Activated T-cell treated with anti-CD3 and anti-CD28 coated beads, Interleukin-2, amount 50 U/mL, for 72 hours (primary cell): ENCODE measurements around the gene THSD8. TPM values are rescaled to one million over a fixed set of nuclear protein-coding genes. Genes with fewer than 3 reads are reported as not detected.
"Not testable (repeated sequence)": the region's sequence is repeated elsewhere in the genome, so short reads cannot be mapped to it uniquely, and the experiment has no call there.

Source experiments
- ATAC-seq, 2 donors: fragments of 150-1000 bp; cut with Tn5 transposase; replicated peaks in 1 of 2; 2 replicates each; pipeline ENCODE4 v1.10.0; 2021; ENCODE audit warnings: moderate library complexity in 2 of 2, mild to moderate bottlenecking in 1 of 2
- DNase-seq, 2 donors: peaks; one replicate each; pipeline ENCODE4 v3.0.0; 2021 to 2022; ENCODE audit warnings: mixed read lengths in 1 of 2
- H3K27ac Mint-ChIP-seq: one replicate; pipeline ENCODE4 v1.8.0; 2022; ENCODE audit warnings: mild to moderate bottlenecking, moderate library complexity, mixed read lengths
- H3K27me3 Mint-ChIP-seq: one replicate; pipeline ENCODE4 v1.8.0; 2022; ENCODE audit warnings: low read depth, mixed read lengths
- H3K36me3 Mint-ChIP-seq, 2 donors: one replicate each; pipeline ENCODE4 v1.8.0; 2022; ENCODE audit warnings: mixed read lengths in 2 of 2, mild to moderate bottlenecking in 1 of 2; ENCODE audit not compliant: insufficient read depth in 2 of 2
- H3K4me1 Mint-ChIP-seq: one replicate; pipeline ENCODE4 v1.8.0; 2022; ENCODE audit warnings: low read depth, mixed read lengths
- H3K4me3 Mint-ChIP-seq, 2 donors: one replicate each; pipeline ENCODE4 v1.8.0; 2022; ENCODE audit warnings: mild to moderate bottlenecking in 2 of 2, mixed read lengths in 2 of 2, moderate library complexity in 2 of 2
- H3K9me3 Mint-ChIP-seq, 2 donors: one replicate each; pipeline ENCODE4 v1.8.0; 2022; ENCODE audit warnings: mixed read lengths in 2 of 2
- total RNA-seq, 2 donors: library from RNA; stranded (reverse); gene quantifications; one replicate each; pipeline ENCODE4 v1.2.3, GENCODE V29; 2022

THSD8 gene
- total RNA-seq, 2 donors from 2014 or later = 23.7 to 27.1 TPM

GRCh38 chr19:12843999-12844732 is 42.3 kb downstream of the THSD8 start:
- DNase-seq = no peak
- no peak overlapping the region for H3K27ac Mint-ChIP-seq
- peaks cover 63% of the 10 kb centered on the region for H3K27me3 Mint-ChIP-seq

DNA sequence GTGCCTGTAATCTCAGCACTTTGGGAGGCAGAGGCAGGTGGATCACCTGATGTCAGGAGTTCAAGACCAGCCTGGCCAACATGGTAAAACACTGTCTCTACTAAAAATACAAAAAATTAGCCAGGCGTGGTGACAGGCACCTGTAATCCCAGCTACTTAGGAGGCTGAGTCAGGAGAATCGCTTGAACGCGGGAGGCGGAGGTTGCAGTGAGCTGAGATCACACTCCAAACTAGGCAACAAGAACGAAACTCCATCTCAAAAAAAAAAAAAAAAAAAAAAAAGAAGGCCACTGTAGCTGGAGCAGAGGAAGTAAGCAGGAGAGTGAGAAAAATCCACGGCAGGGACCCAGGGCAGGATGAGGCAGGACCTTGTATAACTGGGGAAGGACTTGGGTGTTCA is 44.7 kb downstream of the THSD8 start:
- not testable (repeated sequence) for DNase-seq, H3K36me3 Mint-ChIP-seq, H3K27ac Mint-ChIP-seq, H3K9me3 Mint-ChIP-seq, ATAC-seq
- peaks cover 39% of the 10 kb centered on the region for H3K27me3 Mint-ChIP-seq
- peak overlapping the region in 1 of 2 donors; percentile 3 for H3K4me3 Mint-ChIP-seq
- peaks cover 17% of the 10 kb centered on the region for H3K4me1 Mint-ChIP-seq

More at GRCh38 chr19:12843999-12844732, 42.3 kb downstream of the THSD8 start:
- Mint-ChIP-seq H3K9me3 (no peaks in the 10 kb centered on the region), H3K36me3 (peaks cover 0 to 3% of the 10 kb centered on the region in 2 donors), H3K4me3 (no peak overlapping the region), H3K4me1 (peaks cover 39% of the 10 kb centered on the region)
- ATAC-seq = no peak

- H3K9me3 Mint-ChIP-seq = no peaks in the 10 kb centered on the region
- no peak overlapping the region for H3K27ac Mint-ChIP-seq
- peaks cover 16% of the 10 kb centered on the region for H3K4me1 Mint-ChIP-seq
- peak overlapping the region; percentile 81 to 86 for H3K4me3 Mint-ChIP-seq
- H3K36me3 Mint-ChIP-seq = no peaks in the 10 kb centered on the region
- H3K27me3 Mint-ChIP-seq = peaks cover 30% of the 10 kb centered on the region
- DNase-seq (peak; percentile 91 to 96), ATAC-seq (peak; percentile 97 to 98)
Measured at GRCh38 chr19:12847159-12848139, 45.6 kb downstream of the THSD8 start.

Other genes starting within 250 kb of the THSD8 start
- 10 to 100 TPM; 12.8 to 16.0 TPM for gene ZNF490, start 191.3 kb upstream of the THSD8 start, total RNA-seq
- 10 to 100 TPM; 19.8 to 21.0 TPM for gene ZNF791, start 191.1 kb upstream of the THSD8 start, total RNA-seq
- gene MAN2B1, start 135.3 kb upstream of the THSD8 start, total RNA-seq = 100 to 1,000 TPM in 1 of 2 donors, 10 to 100 TPM in 1; 75.8 to 109 TPM
- gene WDR83, start 135.3 kb upstream of the THSD8 start, total RNA-seq = 10 to 100 TPM; 18.4 to 24.0 TPM
- 100 to 1,000 TPM; 140 to 150 TPM for gene DHPS, start 120.2 kb upstream of the THSD8 start, total RNA-seq
- gene GNG14, start 114.1 kb upstream of the THSD8 start, total RNA-seq = not detected
- 1 to 10 TPM; 3.5 to 6.9 TPM for gene FBXW9, start 105.4 kb upstream of the THSD8 start, total RNA-seq
- gene TNPO2, start 78.1 kb upstream of the THSD8 start, total RNA-seq = 10 to 100 TPM; 62.6 to 73.2 TPM
- gene TRIR, start 67.4 kb upstream of the THSD8 start, total RNA-seq = 100 to 1,000 TPM; 131 to 134 TPM
- 10 to 100 TPM; 42.6 to 43.7 TPM for gene GET3, start 64.6 kb upstream of the THSD8 start, total RNA-seq
- gene BEST2, start 50.3 kb upstream of the THSD8 start, total RNA-seq = not detected
- 10 to 100 TPM; 38.8 to 41.0 TPM for gene HOOK2, start 26.5 kb upstream of the THSD8 start, total RNA-seq
- 100 to 1,000 TPM; 574 to 618 TPM for gene JUNB, start 10.6 kb upstream of the THSD8 start, total RNA-seq
- 100 to 1,000 TPM; 202 to 223 TPM for gene PRDX2, start 269 bp upstream of the THSD8 start, total RNA-seq
- gene RNASEH2A, start 4.5 kb downstream of the THSD8 start, total RNA-seq = 10 to 100 TPM; 29.6 to 31.1 TPM
- not detected for gene RTBDN, start 32.5 kb downstream of the THSD8 start, total RNA-seq
- gene MAST1, start 36.4 kb downstream of the THSD8 start, total RNA-seq = 1 to 10 TPM; 5.8 to 6.0 TPM
- gene DNASE2, start 79.4 kb downstream of the THSD8 start, total RNA-seq = 10 to 100 TPM; 34.5 to 39.1 TPM
- under 1 TPM; 0.19 to 0.58 TPM for gene KLF1, start 85.1 kb downstream of the THSD8 start, total RNA-seq
- 10 to 100 TPM; 23.2 to 25.1 TPM for gene GCDH, start 89.1 kb downstream of the THSD8 start, total RNA-seq
- 1 to 10 TPM; 3.1 to 4.5 TPM for gene SYCE2, start 117.2 kb downstream of the THSD8 start, total RNA-seq
- gene FARSA, start 131.6 kb downstream of the THSD8 start, total RNA-seq = 10 to 100 TPM; 63.4 to 70.4 TPM
- gene CALR, start 136.5 kb downstream of the THSD8 start, total RNA-seq = 100 to 1,000 TPM; 458 to 489 TPM
- gene RAD23A, start 143.8 kb downstream of the THSD8 start, total RNA-seq = 100 to 1,000 TPM; 159 to 189 TPM
- 10 to 100 TPM; 15.9 to 16.4 TPM for gene GADD45GIP1, start 155.2 kb downstream of the THSD8 start, total RNA-seq
- under 1 TPM; 0.12 to 0.32 TPM for gene DAND5, start 167.5 kb downstream of the THSD8 start, total RNA-seq
- gene NFIX, start 193.4 kb downstream of the THSD8 start, total RNA-seq = 1 to 10 TPM; 2.2 to 2.8 TPM